GM19455 (cell line): ENCODE measurements around the gene IGSF21.
"Not testable (repeated sequence)": the region's sequence is repeated elsewhere in the genome, so short reads cannot be mapped to it uniquely, and the experiment has no call there.

Experiments
- ATAC-seq: cut with Tn5 transposase; IDR thresholded peaks from one replicate; pipeline ENCODE4 v1.9.1; 2021; ENCODE audit not compliant: unreplicated experiment

The IGSF21 gene

GRCh38 chr1:18144916-18145647 is 37.5 kb downstream of the IGSF21 start:
- ATAC-seq, result no peak

GRCh38 chr1:18145851-18146618 is 38.4 kb downstream of the IGSF21 start:
- ATAC-seq, result no peak

- ATAC-seq, result no peak
Observed at GRCh38 chr1:18146886-18147285, 39.3 kb downstream of the IGSF21 start.

GRCh38 chr1:18147672-18148071 is 40.1 kb downstream of the IGSF21 start:
- ATAC-seq, result no peak

- no peak for ATAC-seq
Observed at GRCh38 chr1:18148461-18148860, 40.9 kb downstream of the IGSF21 start.

GRCh38 chr1:18149027-18149641 is 41.5 kb downstream of the IGSF21 start:
- no peak for ATAC-seq

GRCh38 chr1:18151436-18152122 is 44.0 kb downstream of the IGSF21 start:
- no peak for ATAC-seq

GRCh38 chr1:18154430-18155194 is 47.0 kb downstream of the IGSF21 start:
- ATAC-seq, result no peak

GRCh38 chr1:18155881-18156385 is 48.3 kb downstream of the IGSF21 start:
- no peak for ATAC-seq

GRCh38 chr1:18157352-18157751 is 49.8 kb downstream of the IGSF21 start:
- no peak for ATAC-seq

GRCh38 chr1:18157968-18158367 is 50.4 kb downstream of the IGSF21 start:
- ATAC-seq, result no peak

- no peak for ATAC-seq
Observed at GRCh38 chr1:18158714-18159113, 51.1 kb downstream of the IGSF21 start.

- no peak for ATAC-seq
Observed at GRCh38 chr1:18160290-18160942, 52.8 kb downstream of the IGSF21 start.

GRCh38 chr1:18161690-18162089 is 54.1 kb downstream of the IGSF21 start:
- ATAC-seq, result no peak

GRCh38 chr1:18165640-18166039 is 58.0 kb downstream of the IGSF21 start:
- not testable (repeated sequence) for ATAC-seq

GRCh38 chr1:18166341-18166740 is 58.7 kb downstream of the IGSF21 start:
- ATAC-seq, result no peak

GRCh38 chr1:18166929-18167328 is 59.3 kb downstream of the IGSF21 start:
- ATAC-seq, result no peak

- no peak for ATAC-seq
Observed at GRCh38 chr1:18170444-18170843, 62.8 kb downstream of the IGSF21 start.

GRCh38 chr1:18174037-18174436 is 66.4 kb downstream of the IGSF21 start:
- no peak for ATAC-seq

GRCh38 chr1:18175051-18175450 is 67.5 kb downstream of the IGSF21 start:
- no peak for ATAC-seq
